Upper lobe of right lung (tissue), 1 donor: ENCODE measurements around the gene GOSR2. TPM values are rescaled to one million over a fixed set of nuclear protein-coding genes. Genes with fewer than 3 reads are reported as not detected.
A peak's percentile ranks its signal among the peaks of the same experiment; 100 is the strongest.

Experiments
- ATAC-seq: fragments of 200-7000 bp; cut with Tn5 transposase; one replicate; pipeline ENCODE4 v1.9.1; 2020; ENCODE audit warnings: mild to moderate bottlenecking, moderate library complexity
- DNase-seq: peaks from one replicate; pipeline ENCODE4 v3.0.0-alpha.2; 2020
- H3K27ac ChIP-seq: fragments of 200-600 bp; one replicate; pipeline ENCODE4 v1.8.0; 2022
- H3K27me3 ChIP-seq: fragments of 200-600 bp; one replicate; pipeline ENCODE4 v1.8.0; 2022; ENCODE audit warnings: mild to moderate bottlenecking
- H3K36me3 ChIP-seq: fragments of 200-600 bp; one replicate; pipeline ENCODE4 v1.8.0; 2022
- H3K4me1 ChIP-seq: fragments of 200-600 bp; one replicate; pipeline ENCODE4 v1.8.0; 2022
- H3K4me3 ChIP-seq: fragments of 200-600 bp; one replicate; pipeline ENCODE4 v1.8.0; 2022; ENCODE audit warnings: mild to moderate bottlenecking
- H3K9me3 ChIP-seq: fragments of 200-600 bp; one replicate; pipeline ENCODE4 v1.8.0; 2022
- intact Hi-C: fragments of 100-400 bp; cut with DNase I; formaldehyde crosslinking; loops from one replicate; pipeline ENCODE4 v1.11.0; 2022
- total RNA-seq: library from RNA; stranded (reverse); fragmentation: NEBNext Ultra II Directional; extraction: Animal tissue kit (Norgen Biotek cat#: 25700); gene quantifications from one replicate; pipeline ENCODE4 v1.2.1, GENCODE V29; 2021
- TF ChIP-seq, protein P1 (sequence below): fragments of 200-600 bp; IDR thresholded peaks from one replicate; pipeline ENCODE4 v1.8.0; 2022; ENCODE audit warnings: antibody characterized with exemption
- donor health status: DM: no; HTN: yes; CAD: no; lungs with severe emphysema.

Gene GOSR2
- total RNA-seq, 1 donor from 2014 or later, result 66.5 TPM

DNA sequence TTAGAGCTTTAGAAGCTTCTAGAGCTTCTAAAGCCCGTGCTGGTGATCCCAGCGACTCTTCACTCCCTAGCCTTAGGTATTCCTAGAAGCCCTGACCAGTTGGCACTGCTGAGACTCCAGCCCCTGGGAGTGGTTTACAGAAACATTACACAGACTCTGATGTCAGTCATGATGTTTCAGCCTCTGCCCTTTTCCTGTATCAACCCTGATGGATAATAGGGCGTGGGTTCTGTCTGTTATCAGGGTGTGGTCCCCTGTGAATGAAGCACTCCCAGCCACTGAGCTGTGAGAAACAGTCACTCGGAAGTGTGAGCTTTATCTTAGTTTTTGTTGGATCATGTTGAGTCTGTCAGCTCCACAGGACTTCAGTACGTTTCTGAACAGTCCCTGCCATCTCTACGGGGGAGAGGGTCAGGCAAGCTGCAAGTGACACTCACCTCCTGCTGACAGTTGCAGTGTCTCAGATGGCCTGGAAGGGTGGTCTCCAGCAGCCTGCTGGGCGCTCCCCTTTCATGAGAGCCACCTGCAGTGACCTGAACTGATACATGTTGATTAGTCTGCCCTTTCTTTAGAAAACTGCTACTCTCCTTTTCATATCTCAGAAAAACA lies 12.8 kb downstream of the GOSR2 start:
- Histone ChIP-seq H3K27ac (peak overlapping the region; percentile 24), H3K36me3 (peaks cover 99% of the 10 kb centered on the region), H3K9me3 (no peaks in the 10 kb centered on the region), H3K4me3 (no peak overlapping the region), H3K4me1 (no peaks in the 10 kb centered on the region), H3K27me3 (no peaks in the 10 kb centered on the region)
- intact Hi-C loops, result no loop called here
- TF ChIP-seq, protein P1, sequence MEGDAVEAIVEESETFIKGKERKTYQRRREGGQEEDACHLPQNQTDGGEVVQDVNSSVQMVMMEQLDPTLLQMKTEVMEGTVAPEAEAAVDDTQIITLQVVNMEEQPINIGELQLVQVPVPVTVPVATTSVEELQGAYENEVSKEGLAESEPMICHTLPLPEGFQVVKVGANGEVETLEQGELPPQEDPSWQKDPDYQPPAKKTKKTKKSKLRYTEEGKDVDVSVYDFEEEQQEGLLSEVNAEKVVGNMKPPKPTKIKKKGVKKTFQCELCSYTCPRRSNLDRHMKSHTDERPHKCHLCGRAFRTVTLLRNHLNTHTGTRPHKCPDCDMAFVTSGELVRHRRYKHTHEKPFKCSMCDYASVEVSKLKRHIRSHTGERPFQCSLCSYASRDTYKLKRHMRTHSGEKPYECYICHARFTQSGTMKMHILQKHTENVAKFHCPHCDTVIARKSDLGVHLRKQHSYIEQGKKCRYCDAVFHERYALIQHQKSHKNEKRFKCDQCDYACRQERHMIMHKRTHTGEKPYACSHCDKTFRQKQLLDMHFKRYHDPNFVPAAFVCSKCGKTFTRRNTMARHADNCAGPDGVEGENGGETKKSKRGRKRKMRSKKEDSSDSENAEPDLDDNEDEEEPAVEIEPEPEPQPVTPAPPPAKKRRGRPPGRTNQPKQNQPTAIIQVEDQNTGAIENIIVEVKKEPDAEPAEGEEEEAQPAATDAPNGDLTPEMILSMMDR, result no peak
- ATAC-seq (peak; percentile 68), DNase-seq (no peak)

DNA sequence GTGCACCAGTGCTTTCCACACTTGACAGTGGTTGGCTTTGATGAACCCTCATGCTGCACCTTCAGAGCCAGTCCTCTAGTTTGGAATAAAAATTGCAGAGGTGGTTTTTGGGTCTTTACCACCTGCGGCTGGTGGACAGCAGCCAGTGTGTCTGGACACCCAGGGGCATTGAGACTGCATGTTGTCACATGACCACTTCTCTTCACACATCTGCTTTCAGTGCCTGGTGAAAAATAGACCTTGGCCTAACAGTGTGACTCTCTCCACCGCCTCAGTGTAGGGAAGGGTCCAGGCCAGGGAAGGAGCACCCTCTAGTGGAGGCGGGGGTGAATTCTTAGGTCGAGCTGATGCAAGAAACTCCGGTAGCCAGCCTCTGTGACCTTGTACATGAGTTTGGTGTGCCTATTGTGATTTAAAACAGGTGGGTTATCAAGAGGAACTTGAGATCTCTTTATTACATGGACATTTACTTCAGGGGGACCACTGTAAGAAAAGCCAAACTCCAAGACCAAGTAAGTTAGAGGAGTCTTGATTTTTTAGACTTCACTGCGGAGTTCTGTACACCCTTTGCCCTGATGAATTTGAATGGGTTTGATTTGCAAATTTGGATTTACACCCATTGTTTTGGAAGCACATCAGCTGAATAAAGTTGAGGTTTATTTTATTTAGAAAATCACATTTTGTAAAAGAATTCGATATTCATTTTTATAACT lies 17.9 kb downstream of the GOSR2 start:
- DNase-seq, result no peak
- no peak overlapping the region for H3K4me3 ChIP-seq
- ATAC-seq, result peak; percentile 80
- intact Hi-C loops, result loop anchor here (10.0 kb wide), 1 partner anchor 96 kb away; no protein-coding TSS in a partner anchor
- no peak overlapping the region for H3K27ac ChIP-seq
- H3K9me3 ChIP-seq, result no peaks in the 10 kb centered on the region
- TF ChIP-seq, protein P1, result peak; percentile 75
- no peaks in the 10 kb centered on the region for H3K27me3 ChIP-seq
- peaks cover 56% of the 10 kb centered on the region for H3K36me3 ChIP-seq
- peaks cover 15% of the 10 kb centered on the region for H3K4me1 ChIP-seq

DNA sequence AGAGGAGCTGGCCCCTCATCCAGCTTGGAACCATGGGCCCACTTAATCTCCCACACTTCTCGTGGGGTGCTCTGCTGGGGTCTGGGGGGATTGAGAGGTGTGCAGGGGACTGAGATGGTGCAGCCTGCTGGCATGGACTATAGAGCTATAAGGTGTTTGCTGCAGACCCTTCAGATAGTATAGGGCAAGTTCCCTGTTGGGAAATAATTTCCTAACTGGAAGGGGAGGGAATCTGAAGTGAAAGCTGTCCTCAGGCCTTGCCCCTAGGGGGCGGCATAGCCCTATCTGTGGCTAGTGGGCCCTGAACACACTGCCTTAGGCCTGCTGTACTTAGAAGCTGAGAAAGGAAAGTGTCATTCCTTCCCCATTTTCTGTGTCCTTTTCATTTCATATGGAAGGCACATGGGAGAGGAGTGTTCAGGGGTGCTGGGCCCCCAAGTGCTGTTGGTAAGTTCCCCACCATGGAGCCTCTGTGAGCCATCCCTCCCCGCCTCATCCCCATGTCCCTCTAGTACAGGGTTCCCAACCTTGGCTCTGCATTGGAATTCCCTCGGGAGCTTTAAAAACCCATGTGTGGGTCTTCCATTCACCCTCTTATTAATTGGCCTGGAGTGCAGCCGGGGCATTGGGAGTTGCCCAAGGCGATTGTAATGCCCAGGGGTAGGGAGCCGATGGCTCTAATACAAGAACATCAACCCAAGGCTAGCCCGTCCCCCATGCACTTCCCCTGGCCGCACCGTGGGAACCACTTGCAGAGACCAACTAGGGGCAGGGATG lies 19.7 kb downstream of the GOSR2 start:
- H3K9me3 ChIP-seq, result no peaks in the 10 kb centered on the region
- TF ChIP-seq, protein P1, result peak; percentile 83
- H3K27ac ChIP-seq, result no peak overlapping the region
- intact Hi-C loops, result loop anchor here (10.0 kb wide), 1 partner anchor 98 kb away; no protein-coding TSS in a partner anchor
- H3K36me3 ChIP-seq, result peaks cover 38% of the 10 kb centered on the region
- no peaks in the 10 kb centered on the region for H3K27me3 ChIP-seq
- ATAC-seq, result peak; percentile 81
- peaks cover 15% of the 10 kb centered on the region for H3K4me1 ChIP-seq
- H3K4me3 ChIP-seq, result no peak overlapping the region
- peak; percentile 75 for DNase-seq

DNA sequence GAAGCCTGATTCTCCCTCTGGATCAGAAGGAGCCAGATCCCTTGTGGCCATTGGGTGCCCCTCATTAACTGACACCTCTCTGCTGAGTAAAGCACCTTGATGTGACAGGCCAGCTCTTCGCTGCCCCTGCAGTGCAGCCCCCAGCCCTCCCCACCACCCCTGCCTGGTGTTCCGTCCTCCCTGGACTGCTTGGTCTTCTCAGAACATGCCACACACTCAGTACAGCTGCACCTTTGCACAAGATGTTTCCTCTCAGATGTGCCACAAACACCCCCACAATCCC lies 20.2 kb downstream of the GOSR2 start:
- Histone ChIP-seq H3K27ac (no peak overlapping the region), H3K4me3 (no peak overlapping the region), H3K27me3 (no peaks in the 10 kb centered on the region), H3K4me1 (peaks cover 15% of the 10 kb centered on the region), H3K36me3 (peaks cover 32% of the 10 kb centered on the region), H3K9me3 (no peaks in the 10 kb centered on the region)
- DNase-seq (no peak), ATAC-seq (no peak)
- TF ChIP-seq, protein P1, result no peak
- intact Hi-C loops, result loop anchor here (10.0 kb wide), 1 partner anchor 98 kb away; no protein-coding TSS in a partner anchor

DNA sequence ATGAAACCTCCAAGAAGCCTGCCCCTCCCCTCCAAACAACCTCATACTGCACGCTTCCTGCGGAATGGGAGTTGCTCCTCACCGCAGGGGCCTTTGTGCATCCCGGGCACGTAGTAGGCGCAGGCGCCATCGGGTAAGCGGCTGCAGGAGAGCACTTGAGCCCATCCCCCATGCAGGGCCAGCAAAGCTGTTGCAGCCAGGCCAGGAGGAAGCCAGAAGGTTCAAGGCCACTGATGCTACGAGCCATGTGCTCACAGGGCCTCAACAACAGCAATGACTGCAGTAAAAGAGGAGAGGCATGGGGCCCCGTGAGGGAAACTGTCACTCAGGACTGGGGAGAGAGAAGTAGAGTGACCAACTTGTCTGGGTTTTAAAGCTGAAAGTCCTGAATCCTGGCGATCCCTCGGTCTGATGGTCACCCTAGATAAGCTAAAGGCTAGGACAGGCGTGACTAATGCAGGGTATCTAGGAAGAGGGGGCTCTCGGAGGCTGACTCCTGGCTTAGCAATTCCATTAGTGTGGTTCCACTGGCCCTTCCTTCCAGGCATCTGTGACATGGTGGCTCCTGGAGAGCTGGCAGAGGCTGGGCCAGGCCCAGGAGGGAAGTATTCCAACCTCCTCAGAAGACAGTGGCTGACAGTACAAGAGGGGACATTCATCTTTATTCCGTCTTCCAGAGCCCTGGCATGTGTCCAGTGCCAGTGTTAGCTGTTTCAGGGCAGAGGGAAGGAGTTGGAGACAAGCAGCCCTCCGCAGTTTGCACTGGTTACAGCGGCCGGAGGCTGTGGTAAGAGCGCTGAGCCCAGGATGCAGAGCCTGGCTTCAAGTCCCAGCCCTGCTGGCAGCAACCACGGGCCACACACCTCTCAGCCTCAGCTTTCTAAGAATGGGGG lies 20.8 kb downstream of the GOSR2 start:
- H3K27ac ChIP-seq, result no peak overlapping the region

More for the DNA sequence above, 20.8 kb downstream of the GOSR2 start:
- TF ChIP-seq, protein P1, result no peak
- intact Hi-C loops, result loop anchor here (10.0 kb wide), 1 partner anchor 99 kb away; no protein-coding TSS in a partner anchor
- no peaks in the 10 kb centered on the region for H3K27me3 ChIP-seq
- H3K4me3 ChIP-seq, result no peak overlapping the region
- H3K4me1 ChIP-seq, result peaks cover 15% of the 10 kb centered on the region
- H3K9me3 ChIP-seq, result no peaks in the 10 kb centered on the region
- H3K36me3 ChIP-seq, result peaks cover 27% of the 10 kb centered on the region
- no peak for DNase-seq
- ATAC-seq, result peak; percentile 3
